ENCODE data around the gene KCNAB1. TPM values are rescaled to one million over a fixed set of nuclear protein-coding genes. Genes with fewer than 3 reads are reported as not detected.

Gene KCNAB1
- total and polyA plus RNA-seq, 2 donors (not counting 3 experiments of a cell fraction or from before 2014, with no cell fraction given) = 0.21 TPM; not detected in 1

- Histone ChIP-seq H3K4me3 (replicated peaks in 1 of 3; ENCODE audit: insufficient read depth in 1 of 3, low read depth in 1 of 3, low read length in 3 of 3) (no peak overlapping the region), H3K36me3 (ENCODE audit: control insufficient read depth in 2 of 2, extremely low read depth in 1 of 2, insufficient read depth in 2 of 2, low read length in 2 of 2) (no peaks in the 10 kb centered on the region), H3K4me1 (ENCODE audit: control insufficient read depth, extremely low read depth, insufficient read depth, low read length) (peaks cover 25% of the 10 kb centered on the region), H3K4me2 (ENCODE audit: insufficient read depth, low read length) (peak overlapping the region; percentile 49), H4K20me1 (replicated peaks; ENCODE audit: control insufficient read depth, extremely low read depth, insufficient read depth, low read length) (no peaks in the 10 kb centered on the region), H3K9me3 (replicated peaks; ENCODE audit: control insufficient read depth, insufficient read depth, low read length) (no peaks in the 10 kb centered on the region), H3K27ac (ENCODE audit: insufficient read depth, low read depth, low read length) (peak overlapping the region; percentile 28), H3K79me2 (ENCODE audit: control insufficient read depth, insufficient read depth, low read length) (no peaks in the 10 kb centered on the region), H2AFZ (ENCODE audit: low read depth, low read length) (peak overlapping the region; percentile 36), H3K9ac (replicated peaks; ENCODE audit: extremely low read depth, insufficient read depth, low read length) (no peak overlapping the region), H3K9me1 (replicated peaks; ENCODE audit: control insufficient read depth, extremely low read depth, insufficient read depth, low read length) (no peaks in the 10 kb centered on the region), H3K27me3 (ENCODE audit: control insufficient read depth in 2 of 2, insufficient read depth in 2 of 2, low read length in 2 of 2) (no peaks in the 10 kb centered on the region)
- dilution Hi-C loops (cut with MboI; ENCODE audit: extremely low pct_ligation_motif_present, low sequenced_read_pairs) = no loop called here
- TF ChIP-seq CTCF (IDR thresholded peaks at IDR 0.05; ENCODE audit: extremely low read depth in 1 of 2, insufficient read depth in 1 of 2, low read depth in 1 of 2, low read length in 2 of 2) = no peak
- TF ChIP-seq EZH2 (IDR thresholded peaks at IDR 0.05; ENCODE audit: borderline replicate concordance, low read depth, low read length, severe bottlenecking) = no peak
- TF ChIP-seq MYC (IDR thresholded peaks at IDR 0.05; ENCODE audit: low read depth, low read length) = no peak
- TF ChIP-seq JUN (IDR thresholded peaks at IDR 0.05; ENCODE audit: borderline replicate concordance, insufficient read depth, insufficient read length, low read depth) = peak; percentile 28
- peak; percentile 63 for TF ChIP-seq FOS (IDR thresholded peaks at IDR 0.05; ENCODE audit: borderline replicate concordance, insufficient read depth, low read length)
- ChIA-PET POLR2A (no interaction called here), CTCF (interaction anchor here (1.0 to 6.0 kb wide), 8 partner anchors 9 to 604 kb away, joined by 3 to 23 read pairs (median 6); no protein-coding TSS in a partner anchor)
- DNase-seq (ENCODE audit: low read depth, low spot score) = peak; percentile 52
- intact Hi-C loops (cut with micrococcal nuclease) = no loop called here
- FAIRE-seq = peak; percentile 26
- BruUV-seq (replicated peaks) = no TSS peak
Measured at GRCh38 chr3:156483426-156483825, 363.0 kb downstream of the KCNAB1 start.

Measured in endothelial cell of umbilical vein (primary cell).